SK-N-SH (cell line): ENCODE data around the gene PLAC9. TPM values are rescaled to one million over a fixed set of nuclear protein-coding genes. Genes with fewer than 3 reads are reported as not detected.

Experiments
- CHD2 ChIP-seq: fragments of 150-350 bp; IDR thresholded peaks from 2 replicates; pipeline ENCODE4 v1.6.1; 2018; ENCODE audit warnings: low read length; ENCODE audit not compliant: partially characterized antibody
- CTCF ChIP-seq: fragments of 200-600 bp; sonication (generic); IDR thresholded peaks from 2 replicates; pipeline ENCODE4 v1.6.1; 2017; ENCODE audit warnings: antibody characterized with exemption, mild to moderate bottlenecking, moderate library complexity
- ELF1 ChIP-seq: IDR thresholded peaks from 2 replicates; pipeline ENCODE4 v1.4.0; 2012
- EZH2phosphoT487 ChIP-seq: fragments of 200-600 bp; sonication (generic); IDR thresholded peaks from 2 replicates; pipeline ENCODE4 v1.6.1; 2017; ENCODE audit warnings: low read depth, mixed run types, mild to moderate bottlenecking, antibody characterized with exemption, moderate library complexity, borderline replicate concordance
- FOXM1 ChIP-seq: IDR thresholded peaks from 2 replicates; pipeline ENCODE4 v1.4.0; 2012; ENCODE audit warnings: low read depth, mild to moderate bottlenecking
- GABPA ChIP-seq: IDR thresholded peaks from 2 replicates; pipeline ENCODE4 v1.4.0; 2012; ENCODE audit warnings: low read depth, mild to moderate bottlenecking
- GATA2 ChIP-seq: sonication (generic); formaldehyde crosslinking; IDR thresholded peaks from 2 replicates; pipeline ENCODE4 v1.5.0; 2020; ENCODE audit warnings: mild to moderate bottlenecking, missing genetic modification reagents
- MAX ChIP-seq: IDR thresholded peaks from 2 replicates; pipeline ENCODE4 v1.4.0; 2012; ENCODE audit warnings: low read depth
- MEF2A ChIP-seq: IDR thresholded peaks from 2 replicates; pipeline ENCODE4 v1.4.0; 2012; ENCODE audit warnings: low read depth, borderline replicate concordance
- MXI1 ChIP-seq: IDR thresholded peaks from 2 replicates; pipeline ENCODE4 v1.6.1; 2012; ENCODE audit warnings: mild to moderate bottlenecking, low read depth, low read length, improper control_type of control experiment
- POLR2AphosphoS5 ChIP-seq: IDR thresholded peaks from 2 replicates; pipeline ENCODE4 v1.6.1; 2012; ENCODE audit warnings: low read depth, low read length
- RCOR1 ChIP-seq: fragments of 150-350 bp; IDR thresholded peaks from 2 replicates; pipeline ENCODE4 v1.6.1; 2017; ENCODE audit warnings: antibody characterized with exemption, low read length
- REST ChIP-seq: IDR thresholded peaks from 2 replicates; pipeline ENCODE4 v1.6.1; 2012; ENCODE audit warnings: mild to moderate bottlenecking, low read depth, low read length, moderate library complexity
- RFX5 ChIP-seq: IDR thresholded peaks from 2 replicates; pipeline ENCODE4 v1.6.1; 2012; ENCODE audit warnings: mild to moderate bottlenecking, improper control_type of control experiment, low read length
- RXRA ChIP-seq: IDR thresholded peaks from 2 replicates; pipeline ENCODE4 v1.4.0; 2012; ENCODE audit warnings: low read depth, mild to moderate bottlenecking, borderline replicate concordance
- TAF1 ChIP-seq: IDR thresholded peaks from 2 replicates; pipeline ENCODE4 v1.6.1; 2012; ENCODE audit warnings: low read depth, mild to moderate bottlenecking, low read length, moderate library complexity, borderline replicate concordance
- TCF12 ChIP-seq: IDR thresholded peaks from 2 replicates; pipeline ENCODE4 v1.4.0; 2012
- TEAD4 ChIP-seq: IDR thresholded peaks from 2 replicates; pipeline ENCODE4 v1.4.0; 2012; ENCODE audit warnings: mild to moderate bottlenecking, borderline replicate concordance; ENCODE audit not compliant: insufficient read depth
- USF2 ChIP-seq: fragments of 150-350 bp; IDR thresholded peaks from 2 replicates; pipeline ENCODE4 v1.6.1; 2017; ENCODE audit warnings: antibody characterized with exemption, low read length, low read depth, borderline replicate concordance
- YY1 ChIP-seq: IDR thresholded peaks from 2 replicates; pipeline ENCODE4 v1.4.0; 2012; ENCODE audit warnings: low read depth, mild to moderate bottlenecking
- ZBTB33 ChIP-seq: IDR thresholded peaks from 2 replicates; pipeline ENCODE4 v1.4.0; 2012; ENCODE audit warnings: low read depth, borderline replicate concordance
- polyA plus RNA-seq, 3 experiments: library from polyadenylated mRNA; depleted of rRNA; stranded (reverse); fragments of >200 nt; gene quantifications; 2 replicates each; pipeline ENCODE4 v1.2.3, GENCODE V29; 2012

PLAC9 gene
- polyA plus RNA-seq, 1 of the 3 experiments (the other 2 are of a cell fraction) = 0.21 TPM

- TF ChIP-seq USF2 (no peak), POLR2AphosphoS5 (peak; percentile 82; the same call in 1 of the 2 replicates), TEAD4 (peak; percentile 64; the same call in 1 of the 2 replicates), TAF1 (peak; percentile 50; the same call in 1 of the 2 replicates), MAX (peak; percentile 100), MXI1 (peak; percentile 100), GABPA (no peak; the same call in 1 of the 2 replicates), FOXM1 (peak; percentile 60; the same call in 1 of the 2 replicates), RXRA (peak; percentile 93; the same call in 1 of the 2 replicates), CHD2 (no peak), CTCF (no peak), RFX5 (no peak), ZBTB33 (peak; percentile 70; the same call in 1 of the 2 replicates), GATA2 (CRISPR knock-in tag) (no peak), TCF12 (peak; percentile 96), YY1 (no peak), RCOR1 (0 out of 2 replicates have a peak, but pooled peaks have one; percentile 25), EZH2phosphoT487 (no peak), MEF2A (peak; percentile 99), REST (peak; percentile 54), ELF1 (no peak)
Observed at GRCh38 chr10:80158598-80159127, 26.1 kb downstream of the PLAC9 start (continued).
